GM18502 (cell line): ENCODE data around the gene GZMB.
"Not testable (repeated sequence)": the region's sequence is repeated elsewhere in the genome, so short reads cannot be mapped to it uniquely, and the experiment has no call there.

Experiments used
- ATAC-seq: cut with Tn5 transposase; IDR thresholded peaks from one replicate; pipeline ENCODE4 v1.9.1; 2021; ENCODE audit warnings: mild to moderate bottlenecking; ENCODE audit not compliant: unreplicated experiment, poor library complexity

GZMB gene, protein sequence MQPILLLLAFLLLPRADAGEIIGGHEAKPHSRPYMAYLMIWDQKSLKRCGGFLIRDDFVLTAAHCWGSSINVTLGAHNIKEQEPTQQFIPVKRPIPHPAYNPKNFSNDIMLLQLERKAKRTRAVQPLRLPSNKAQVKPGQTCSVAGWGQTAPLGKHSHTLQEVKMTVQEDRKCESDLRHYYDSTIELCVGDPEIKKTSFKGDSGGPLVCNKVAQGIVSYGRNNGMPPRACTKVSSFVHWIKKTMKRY

DNA sequence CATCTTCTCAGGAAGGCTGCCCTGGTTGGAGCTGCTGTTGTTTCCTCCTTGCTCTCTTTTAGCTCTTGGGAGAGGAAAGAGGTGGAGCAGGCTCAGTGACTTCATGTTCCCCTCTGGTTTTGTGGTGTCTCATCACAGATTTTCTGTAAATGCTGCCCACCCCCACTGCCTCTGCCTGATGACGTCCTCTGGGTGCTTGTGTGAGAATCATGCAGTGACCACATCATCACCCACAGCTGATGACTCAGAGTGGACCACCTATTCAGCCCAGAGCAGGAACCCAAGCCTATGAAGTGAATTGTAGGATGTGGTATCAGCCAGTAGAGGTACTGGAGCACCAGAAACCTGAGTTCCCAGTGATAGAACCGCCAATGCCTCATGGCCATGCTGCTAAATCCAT is at the start of gene GZMB:
TSS of gene GZMB (minus strand) at position 33 of the 400 bp plus-strand sequence. CDS start at position 3, 30 bp downstream.
- ATAC-seq: no peak

DNA sequence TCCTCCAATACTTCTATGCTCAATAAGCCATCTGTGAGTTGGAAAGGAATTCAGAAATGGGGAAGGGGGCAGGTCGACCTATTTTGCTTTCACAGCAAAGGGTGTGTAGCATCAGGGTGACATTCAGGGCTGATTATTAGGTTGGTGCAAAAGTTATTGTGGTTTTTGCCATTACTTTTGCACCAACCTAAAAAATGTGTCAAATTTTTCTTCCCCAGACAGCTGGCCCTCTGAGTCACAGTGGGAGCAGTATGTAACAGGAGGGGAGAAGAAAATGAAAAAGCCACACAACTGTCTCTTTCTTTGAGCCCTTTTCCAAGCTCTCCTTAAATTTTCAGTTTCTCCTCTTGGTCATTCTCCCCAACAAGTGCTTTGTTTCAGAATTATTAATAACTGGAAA is 47.1 kb upstream of the GZMB start:
- ATAC-seq: no peak

DNA sequence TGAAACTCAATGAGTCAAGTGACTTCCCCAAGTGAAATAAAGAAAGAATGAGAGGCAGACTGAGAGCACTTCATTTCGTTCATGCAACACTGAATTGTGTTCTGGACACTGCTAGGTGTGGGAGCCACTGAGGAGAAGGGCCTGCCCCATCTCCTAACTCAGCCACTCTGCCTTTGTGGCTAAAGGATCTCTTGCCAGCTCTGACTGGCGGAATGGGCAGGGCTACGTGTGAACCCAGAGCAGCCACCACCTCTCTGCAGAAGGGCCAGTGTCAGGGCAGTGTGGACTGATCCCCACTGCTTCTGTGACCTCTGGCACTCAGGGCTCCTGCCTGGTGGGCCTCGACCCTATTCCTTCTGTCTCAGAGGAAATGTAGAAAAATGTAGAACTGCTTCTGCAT is 46.5 kb upstream of the GZMB start:
- ATAC-seq: no peak

DNA sequence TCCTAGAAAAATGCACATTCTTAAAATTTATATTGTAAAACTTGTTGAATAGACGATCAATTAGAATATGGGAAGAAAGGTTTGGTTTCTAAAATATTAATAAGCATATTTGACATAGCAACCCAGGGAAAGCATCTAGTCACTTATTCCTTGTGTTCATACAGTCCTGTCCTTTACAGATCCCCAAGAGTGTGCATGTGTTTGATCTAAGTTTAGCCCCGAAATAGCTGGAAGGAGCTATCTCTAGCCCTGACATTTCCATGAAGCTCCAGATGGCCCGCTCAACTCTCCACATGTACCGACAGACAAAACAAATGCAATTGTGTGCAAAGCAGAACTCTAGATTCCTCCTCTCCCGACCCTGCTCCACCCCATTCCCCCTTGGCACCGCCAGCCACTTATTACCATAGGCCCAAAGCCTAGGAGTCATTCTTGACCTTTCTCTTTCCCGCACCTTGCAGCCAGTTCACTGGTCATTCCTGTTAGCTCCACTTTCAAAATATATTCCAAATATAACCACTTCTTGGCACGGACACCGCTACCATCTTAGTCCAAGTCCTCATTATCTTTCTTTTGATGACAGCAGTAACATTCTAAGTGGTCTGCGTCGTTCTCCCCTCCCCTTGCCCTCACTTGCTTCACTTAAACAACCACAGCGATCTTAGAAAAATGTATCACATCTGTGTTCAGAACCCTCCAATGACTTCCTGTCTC is 45.4 kb upstream of the GZMB start:
- ATAC-seq: no peak

DNA sequence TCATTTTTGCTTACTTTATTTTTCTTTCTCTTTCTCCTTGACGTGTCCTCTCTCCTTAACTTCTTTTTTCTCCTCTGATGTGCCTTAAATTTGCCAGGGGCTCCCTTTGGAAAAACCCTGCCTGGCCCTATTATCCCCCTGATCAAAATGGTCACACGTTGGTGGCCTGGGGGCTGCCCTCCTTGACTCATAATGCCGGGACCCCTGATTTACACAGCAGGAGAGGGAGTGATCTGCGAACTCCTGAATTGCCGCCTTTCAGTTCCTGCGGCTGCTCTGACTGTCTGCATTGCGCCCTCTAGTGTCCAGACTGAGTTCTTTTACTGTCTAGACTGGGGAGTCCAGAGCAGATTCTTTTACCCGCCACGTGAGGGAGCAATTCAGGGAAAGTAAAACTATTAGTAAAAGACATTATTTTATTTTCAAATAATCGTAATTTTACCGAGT is 44.8 kb upstream of the GZMB start:
- ATAC-seq: peak; percentile 70

DNA sequence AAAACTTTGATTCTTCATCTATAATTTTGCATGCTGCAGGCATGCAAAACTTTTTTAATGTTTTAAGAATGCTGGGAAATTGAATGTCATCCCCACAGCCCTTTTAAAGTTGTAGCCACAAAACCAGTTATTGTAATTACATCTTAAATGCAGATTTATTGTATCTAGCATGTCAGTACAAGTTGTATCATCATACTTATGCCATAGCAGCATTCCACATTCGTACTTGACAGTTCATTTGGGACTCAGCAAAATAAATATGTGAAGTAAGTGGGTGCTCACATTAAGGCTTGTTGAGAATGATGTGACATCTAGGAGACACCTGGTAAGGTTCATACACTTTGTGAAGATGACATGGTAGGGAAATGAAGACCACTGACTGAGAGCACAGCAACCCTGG is 44.0 kb upstream of the GZMB start:
- ATAC-seq: no peak

DNA sequence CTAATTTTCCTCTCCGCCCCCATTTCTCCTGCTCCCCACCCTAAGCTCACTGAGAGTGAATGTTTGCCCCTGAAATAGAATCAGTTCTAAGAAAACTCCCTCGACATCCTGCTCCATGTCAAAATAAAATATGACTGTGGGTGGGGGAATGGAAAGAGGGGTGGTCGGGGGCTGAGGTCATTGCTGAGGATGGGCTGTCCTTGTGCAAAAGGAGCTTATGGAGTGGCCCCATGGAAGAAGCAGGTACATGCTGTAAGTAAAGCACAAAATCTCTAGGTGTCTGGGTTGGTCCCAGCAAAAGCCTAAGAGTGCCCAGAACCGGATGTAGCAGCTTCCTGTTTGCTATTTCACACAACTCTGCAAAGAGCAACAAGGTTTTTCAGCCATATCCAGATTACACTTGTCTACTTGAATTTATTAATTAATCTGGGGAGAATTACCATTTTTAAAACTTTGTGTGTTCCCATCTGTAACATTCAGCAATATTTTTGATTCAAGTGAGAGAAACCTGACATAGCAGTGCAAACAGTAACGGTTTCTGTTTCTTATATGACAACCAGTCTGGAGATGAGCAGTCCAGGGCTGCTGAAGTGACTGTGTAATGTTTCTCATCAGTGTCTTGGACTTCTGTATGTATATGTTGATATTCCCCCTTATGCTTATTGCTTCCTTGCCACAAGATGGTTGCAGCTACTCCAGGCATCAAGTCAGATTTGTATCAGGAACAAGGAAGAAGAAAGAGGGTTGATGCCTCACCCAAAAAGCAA is 40.4 kb upstream of the GZMB start:
- ATAC-seq: peak; percentile 69

DNA sequence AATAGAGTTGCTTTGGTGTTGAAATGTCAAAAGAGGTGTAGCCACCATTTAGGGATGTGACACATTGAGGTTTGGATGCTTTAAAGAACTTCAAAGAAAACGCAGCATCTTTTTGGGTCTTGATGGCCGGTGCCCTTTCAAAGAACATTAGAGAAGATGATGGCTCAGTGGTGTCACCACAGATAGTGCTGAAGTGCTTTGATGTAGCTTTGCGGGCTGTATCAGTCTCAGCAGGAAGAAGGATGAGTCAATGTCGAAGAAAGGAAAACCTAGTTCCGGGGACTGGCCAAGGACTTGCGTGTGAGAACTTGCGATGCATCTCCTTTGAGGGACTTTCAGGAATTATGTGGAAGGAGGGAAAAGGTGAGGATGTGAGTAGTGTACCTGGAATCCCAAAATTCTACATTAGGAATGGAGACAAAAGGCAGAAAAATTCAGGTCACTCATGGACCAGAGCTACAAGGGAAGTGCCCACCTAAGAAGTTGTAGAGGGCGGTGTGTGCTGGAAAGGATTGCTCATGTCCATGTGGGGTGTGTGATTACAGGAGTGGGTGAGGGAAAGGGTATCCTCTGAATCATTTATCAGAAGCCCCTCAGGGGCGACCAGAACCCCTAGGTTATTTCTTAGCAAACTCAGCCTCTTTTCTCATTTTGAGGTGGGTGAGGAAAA is 39.7 kb upstream of the GZMB start:
- peak; percentile 60 for ATAC-seq

DNA sequence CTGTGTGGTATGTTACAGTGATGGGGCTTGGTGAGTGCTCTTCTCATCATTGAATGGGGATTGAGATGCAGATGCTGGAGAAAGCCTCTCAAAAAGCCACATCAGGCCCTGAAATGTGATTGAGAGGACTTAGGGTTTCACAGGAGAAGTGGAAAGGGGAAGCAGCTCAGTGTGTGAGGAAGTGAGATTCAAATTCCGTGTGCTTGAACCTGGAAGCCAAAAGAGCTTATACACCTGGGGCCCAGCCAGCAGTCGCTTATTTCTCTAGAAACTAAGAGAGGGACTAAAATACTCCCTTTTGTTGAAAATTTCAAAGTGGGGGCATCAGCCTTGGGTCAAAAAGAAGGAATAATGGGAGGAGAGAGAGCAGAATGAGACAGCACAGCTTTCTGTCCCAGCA is 39.1 kb upstream of the GZMB start:
- peak; percentile 63 for ATAC-seq

DNA sequence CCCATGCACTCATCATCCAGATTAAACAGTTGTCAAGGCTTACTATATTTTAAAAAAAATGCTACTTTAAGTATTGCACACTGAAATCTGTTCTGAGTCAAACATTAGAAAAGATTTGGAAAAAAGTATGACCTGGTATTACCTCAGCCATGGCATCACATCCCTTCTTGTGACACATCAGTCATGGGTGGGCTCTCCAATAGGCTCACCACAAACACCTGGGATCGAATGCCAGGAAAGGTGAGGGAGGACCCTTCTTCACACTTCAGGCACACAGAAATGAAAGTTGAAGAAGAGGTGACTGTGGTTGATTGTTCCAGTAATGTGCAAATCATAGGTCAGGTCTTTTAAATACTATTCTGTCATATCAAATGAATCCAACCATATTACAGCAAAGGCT is 36.6 kb upstream of the GZMB start:
- no peak for ATAC-seq

DNA sequence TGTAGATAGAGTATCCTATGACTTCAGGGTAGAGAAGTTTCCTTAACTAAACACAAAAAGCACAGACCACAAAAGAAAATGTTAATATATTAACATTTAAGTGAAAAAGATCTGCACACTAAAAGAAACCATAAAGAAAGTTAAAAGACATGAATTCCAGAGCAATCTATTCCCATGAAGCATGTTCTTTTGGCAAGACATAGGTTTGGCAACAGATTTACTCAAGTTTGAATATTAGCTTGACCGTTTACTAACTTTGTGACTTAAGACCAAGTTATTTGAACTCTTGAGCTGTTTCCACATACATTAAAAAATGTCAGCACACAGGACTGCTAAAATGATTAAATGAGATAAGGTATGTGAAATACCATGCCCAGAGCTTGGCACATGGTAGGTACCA is 35.7 kb upstream of the GZMB start:
- no peak for ATAC-seq

DNA sequence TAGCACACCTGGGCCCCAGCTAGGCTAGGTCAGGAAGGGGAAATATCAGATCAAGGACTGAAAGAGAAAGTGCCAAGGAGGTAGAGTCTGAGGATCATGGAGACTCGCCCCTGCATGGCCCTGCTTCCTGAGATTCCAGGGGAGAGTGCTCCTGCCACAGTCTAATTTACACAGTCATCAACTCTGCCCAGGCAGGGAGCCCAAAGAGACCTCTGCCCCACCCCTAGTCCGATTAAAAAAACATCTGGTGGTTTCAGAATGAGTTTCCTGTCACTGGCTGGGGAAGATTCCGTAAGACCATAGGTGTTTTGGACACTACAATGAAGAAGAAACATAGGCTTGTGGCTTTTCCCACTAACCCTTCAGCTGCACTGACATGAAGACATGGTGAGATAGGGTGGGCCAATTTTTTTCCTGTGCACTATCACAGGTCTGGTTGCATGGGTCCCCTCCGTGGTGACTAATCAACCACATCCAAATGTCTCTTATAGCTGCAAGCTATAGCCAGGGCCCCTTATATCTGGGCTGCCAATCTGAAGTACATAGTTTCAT is 31.5 kb upstream of the GZMB start:
- ATAC-seq: peak; percentile 94

DNA sequence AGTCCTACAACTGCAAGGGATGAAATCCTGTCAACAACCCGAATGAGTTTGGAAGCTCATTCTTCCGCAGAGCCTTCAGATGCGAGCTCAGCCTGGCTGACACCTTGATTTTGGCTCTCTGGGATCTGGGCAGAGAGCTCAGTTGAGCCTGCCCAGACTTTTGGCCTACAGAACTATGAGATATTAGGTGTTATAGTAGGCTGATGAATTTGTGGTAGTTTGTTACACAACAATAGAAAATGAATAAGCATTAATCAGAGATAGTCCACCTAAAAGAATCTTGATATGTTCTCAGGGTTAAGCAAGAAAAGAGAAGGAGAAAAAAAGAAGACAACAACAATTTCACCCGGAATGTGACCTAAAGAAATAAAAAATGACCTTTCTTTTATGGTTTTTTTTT is 30.4 kb upstream of the GZMB start:
- no peak for ATAC-seq

DNA sequence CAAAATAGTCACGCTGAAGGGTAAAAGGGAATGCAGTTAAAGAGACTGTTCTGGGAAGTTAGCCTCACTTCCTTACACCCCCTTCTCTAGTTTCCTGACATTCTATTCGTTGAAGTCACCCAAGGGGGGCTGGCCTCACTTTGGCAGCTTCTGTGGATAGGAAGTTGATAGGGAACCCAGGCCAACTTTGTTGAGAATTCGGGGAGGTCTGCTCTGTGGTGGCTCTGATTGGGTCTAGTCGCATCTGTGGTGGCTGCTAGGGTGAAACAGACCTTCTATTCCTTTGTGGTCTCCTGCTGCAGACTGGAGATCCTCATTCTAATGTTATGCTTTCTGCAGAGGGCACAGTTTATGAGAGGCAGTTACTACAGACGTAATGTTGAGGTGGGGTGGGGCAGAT is 28.8 kb upstream of the GZMB start:
- no peak for ATAC-seq

DNA sequence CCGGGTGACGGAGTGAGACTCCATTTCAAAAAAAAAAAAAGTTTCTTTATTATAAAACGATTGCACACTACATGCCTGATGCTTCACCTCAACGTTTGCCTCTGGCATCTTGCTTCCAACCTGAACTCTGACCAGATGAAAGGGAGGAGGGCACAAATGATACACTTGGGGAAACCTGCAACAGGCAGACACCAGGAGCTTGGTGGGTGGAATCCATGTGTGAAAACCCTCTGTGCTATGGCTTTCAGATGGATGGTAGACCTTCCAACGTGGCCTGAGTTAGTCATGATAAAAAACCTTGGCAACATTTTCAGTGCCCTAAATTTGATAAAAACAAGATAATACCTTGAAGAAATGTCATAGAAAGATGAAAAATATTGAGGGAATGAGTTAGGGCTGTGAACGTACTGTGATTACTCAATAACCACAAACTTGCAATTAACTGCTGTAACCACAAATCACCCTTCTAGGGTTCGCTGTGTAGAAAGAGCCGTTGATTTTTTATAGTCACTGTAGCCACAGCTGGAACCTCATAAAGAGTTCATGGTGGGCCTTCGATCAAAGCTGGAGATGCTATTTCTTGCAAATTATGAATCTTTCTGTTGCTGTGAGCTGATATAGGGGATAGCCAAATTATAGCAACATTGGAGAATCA is 26.1 kb upstream of the GZMB start:
- ATAC-seq: no peak

DNA sequence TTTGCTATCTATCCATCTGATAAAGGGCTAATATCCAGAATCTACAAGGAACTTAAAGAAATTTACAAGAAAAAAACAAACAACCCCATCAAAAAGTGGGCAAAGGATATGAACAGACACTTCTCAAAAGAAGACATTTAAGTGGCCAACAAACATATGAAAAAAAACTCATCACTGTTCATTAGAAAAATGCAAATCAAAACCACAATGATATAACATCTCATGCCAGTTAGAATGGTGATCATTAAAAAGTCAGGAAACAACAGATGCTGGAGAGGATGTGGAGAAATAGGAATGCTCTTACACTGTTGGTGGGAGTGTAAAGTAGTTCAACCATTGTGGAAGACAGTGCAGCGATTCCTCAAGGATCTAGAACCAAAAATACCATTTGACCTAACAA is 14.4 kb upstream of the GZMB start:
- ATAC-seq: not testable (repeated sequence)

DNA sequence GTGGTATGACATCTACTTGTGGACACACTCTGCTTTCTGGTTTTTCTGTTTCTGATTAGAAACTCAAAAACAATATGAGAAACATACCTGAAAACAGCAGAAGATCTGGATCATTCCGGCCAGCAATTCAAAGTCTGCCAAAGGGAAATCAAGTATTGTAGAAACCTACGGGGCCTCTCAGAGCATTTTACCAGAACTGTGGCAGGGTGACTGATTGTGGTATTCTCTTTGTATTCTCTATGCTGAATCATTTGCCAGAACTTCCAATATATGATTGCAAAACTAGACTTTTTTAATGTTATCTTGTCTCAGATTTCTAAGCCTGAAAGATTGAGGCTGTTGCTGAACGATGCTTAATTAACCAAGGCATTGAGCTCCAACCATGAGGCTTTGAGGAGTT is 5.9 kb upstream of the GZMB start:
- ATAC-seq: no peak

DNA sequence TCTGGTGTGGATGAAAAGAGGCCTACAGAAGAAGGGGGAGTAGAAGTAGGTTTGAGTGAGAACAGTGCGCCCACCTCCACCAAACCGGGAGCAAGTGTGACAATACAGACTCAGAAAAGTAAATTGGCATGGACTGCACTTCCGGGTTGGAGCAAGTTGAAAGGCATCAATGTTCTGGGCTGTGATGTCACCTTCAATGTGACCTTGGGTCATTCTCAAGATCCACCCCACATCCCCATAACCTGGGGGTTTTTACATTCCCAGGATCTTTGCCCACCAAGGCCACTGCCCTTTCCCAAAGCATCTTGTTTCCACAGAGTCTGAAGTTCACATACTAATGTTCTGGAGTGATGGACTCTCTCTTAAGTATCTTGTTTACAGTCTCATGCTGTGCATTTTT is 5.3 kb upstream of the GZMB start:
- no peak for ATAC-seq

DNA sequence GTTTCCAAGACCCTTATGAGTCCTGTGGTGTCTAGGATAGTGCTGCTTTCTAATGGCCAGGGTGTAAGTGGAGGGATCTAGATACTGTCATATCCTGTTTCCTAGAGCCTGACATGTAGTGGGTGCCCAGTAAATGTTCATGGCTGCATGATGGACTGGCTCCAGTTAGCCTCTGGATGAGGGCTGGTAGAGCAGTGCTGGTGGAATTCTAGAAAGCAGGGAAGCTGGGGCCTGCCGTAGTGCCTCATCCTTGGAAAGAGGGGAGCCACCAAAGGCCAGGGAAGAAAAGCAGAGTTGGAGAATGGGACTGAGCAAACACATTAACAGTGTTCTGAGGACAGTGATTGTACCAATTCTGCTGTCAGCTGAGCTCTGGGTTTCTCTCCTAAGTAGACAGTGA is 637 bp downstream of the GZMB start:
- no peak for ATAC-seq

DNA sequence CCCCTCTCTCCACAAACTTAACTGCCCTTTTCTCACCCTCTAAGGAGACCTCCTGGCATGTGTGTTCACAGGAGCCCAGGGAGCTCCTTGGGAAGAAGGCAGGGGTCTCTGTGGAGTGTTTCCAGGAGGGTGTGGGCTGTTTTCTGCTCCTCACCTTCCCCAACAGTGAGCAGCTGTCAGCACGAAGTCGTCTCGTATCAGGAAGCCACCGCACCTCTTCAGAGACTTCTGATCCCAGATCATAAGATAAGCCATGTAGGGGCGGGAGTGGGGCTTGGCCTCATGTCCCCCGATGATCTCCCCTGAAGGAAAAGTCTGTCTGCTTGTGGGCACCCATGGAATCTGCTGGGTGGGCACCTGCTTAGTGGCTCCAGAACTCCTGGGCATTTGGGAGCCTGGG is 1.2 kb downstream of the GZMB start:
- no peak for ATAC-seq
